Forelimb muscle (tissue), 1 donor: ENCODE data around the gene DTX2. TPM values are rescaled to one million over a fixed set of nuclear protein-coding genes. Genes with fewer than 3 reads are reported as not detected.
"Not testable (repeated sequence)": the region's sequence is repeated elsewhere in the genome, so short reads cannot be mapped to it uniquely, and the experiment has no call there.

Experiments used
- DNase-seq: peaks from one replicate; pipeline ENCODE4 v3.0.0-alpha.2; 2013; ENCODE audit warnings: low read depth
- polyA plus RNA-seq: library from polyadenylated mRNA; unstranded; fragments of 120-200 nt; gene quantifications from one replicate; pipeline ENCODE4 v1.2.1, GENCODE V29; 2013; ENCODE audit not compliant: insufficient read length

Gene DTX2
- polyA plus RNA-seq, 1 donor = 7.5 TPM

DNA sequence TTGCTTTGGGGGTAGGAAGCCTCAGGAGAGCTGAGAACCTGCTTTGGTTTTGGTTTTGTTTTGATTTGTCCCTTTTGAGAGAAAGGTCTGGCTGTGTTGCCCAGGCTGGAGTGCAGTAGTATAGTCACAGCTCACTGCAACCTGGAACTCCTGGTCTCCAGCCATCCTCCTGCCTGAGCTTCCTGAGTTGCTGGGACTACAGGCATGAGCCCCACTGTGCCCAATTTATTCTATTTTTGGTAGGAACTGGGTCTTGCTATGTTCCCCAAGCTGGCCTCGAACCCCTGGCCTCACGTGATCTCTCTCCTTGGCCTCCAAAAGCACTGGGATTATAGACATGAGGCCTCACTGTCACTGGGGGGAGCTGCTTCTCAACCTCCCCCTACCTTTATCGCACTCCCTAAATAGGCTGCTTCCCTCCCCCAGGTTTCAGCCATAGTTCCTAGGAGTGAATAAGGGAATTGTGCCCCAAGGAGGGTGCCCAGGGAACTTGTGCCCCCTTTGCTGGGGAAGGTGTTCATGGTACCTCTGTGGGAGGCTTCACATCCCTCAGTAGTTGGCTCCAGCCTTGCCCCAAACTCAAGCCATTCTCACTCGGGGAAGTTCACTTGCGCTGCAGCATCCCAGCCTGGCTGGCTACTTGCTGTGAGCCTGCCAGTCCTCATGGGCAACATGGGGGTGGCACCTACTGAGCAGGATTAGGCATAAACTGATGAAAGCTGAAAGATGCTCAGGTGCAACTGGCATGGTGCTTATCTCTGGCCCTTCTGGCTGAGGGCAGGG is 18.7 kb upstream of the DTX2 start:
- not testable (repeated sequence) for DNase-seq

DNA sequence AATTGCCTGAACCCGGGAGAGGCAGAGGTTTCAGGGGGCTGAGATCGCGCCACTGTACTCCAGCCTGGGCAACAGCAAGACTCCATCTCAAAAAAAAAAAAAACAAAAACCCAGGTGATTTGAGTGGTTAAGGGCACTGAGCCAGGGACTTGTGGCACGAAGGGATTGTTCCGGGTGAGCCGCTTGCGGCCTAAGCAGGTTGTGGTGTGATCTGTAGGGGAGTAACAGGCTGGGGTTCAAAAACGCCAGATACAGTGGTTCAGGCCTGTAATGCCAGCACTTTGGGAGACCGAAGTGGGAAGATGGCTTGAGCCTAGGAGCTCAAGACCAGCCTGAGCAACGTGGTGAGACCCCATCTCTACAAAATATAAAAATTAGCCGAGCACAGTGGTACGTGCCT is 17.7 kb upstream of the DTX2 start:
- DNase-seq = not testable (repeated sequence)

DNA sequence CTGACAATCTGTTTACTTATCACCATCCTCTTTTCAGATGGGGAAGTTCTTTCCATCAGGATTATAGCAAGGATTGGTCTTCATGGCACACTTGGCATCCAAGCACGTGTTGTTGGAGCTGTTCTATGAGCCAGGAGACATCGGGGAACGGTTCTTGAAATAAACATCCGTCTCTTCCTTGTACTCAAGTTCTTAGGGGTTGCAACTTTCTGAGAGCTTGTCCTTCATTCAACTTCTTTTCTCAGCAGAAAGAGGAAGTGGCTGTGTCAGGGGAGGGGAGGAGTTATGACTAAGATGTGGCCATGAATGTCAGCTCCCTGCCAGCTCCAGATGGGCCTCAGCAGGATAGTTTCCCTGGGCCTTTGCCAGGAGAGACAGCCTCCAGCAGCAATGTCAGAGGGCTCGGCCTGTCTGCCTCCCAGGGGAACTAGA is 15.9 kb upstream of the DTX2 start:
- DNase-seq = peak; percentile 17

DNA sequence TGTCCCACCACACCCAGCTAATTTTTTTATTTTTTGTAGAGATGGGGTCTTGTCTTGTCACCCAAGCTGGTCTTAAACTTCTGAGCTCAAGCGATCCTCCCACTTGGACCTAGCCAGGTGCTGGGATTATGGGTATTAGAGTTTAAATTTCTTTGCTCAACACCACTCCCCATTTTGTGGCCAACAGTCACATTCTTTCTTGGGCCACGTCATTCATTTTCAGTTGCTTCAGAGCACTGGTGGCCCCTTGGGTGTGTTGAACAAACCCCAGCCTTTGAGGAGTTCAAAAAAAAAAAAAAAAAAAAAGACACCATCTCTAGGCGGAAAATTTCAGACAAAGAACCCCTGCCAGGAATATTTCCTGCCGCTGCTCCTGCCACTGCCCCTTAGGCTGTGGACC is 4.5 kb upstream of the DTX2 start:
- DNase-seq = not testable (repeated sequence)

DNA sequence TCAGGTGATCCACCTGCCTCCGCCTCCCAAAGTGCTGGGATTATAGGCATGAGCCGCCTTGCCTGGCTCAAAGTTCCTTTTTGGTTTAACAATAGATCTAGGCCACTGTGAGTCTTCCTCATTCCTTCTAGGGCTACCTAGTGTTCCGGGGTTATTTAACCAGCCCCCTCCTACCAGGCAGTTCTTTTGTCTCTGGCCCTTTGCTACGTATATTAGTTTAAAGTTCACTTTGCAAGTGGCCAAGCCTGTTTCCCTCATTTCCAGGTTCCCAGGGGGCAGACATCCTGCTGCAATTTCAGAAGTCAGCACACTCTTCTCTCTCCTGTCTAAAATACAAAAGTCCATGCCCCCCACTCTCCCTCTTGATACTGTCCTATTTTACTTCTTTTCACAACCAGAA is 3.0 kb upstream of the DTX2 start:
- DNase-seq = not testable (repeated sequence)

DNA sequence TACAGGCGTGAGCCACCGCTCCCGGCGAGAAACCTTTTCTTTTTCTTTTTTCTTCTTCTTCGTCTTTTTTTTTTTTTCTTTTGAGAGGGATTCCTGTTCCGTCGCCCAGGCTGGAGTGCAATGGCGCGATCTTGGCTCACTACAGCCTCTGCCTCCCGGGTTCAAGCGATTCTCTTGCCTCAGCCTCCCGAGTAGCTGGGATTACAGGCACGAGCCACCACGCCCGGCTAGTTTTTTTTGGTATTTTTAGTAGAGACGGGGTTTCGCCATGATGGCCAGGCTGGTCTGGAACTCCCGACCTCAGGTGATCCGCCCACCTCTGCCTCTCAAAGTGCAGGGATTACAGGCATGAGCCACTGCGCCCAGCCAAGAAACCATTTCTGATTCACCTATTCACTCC is 742 bp upstream of the DTX2 start:
- DNase-seq = not testable (repeated sequence)

DNA sequence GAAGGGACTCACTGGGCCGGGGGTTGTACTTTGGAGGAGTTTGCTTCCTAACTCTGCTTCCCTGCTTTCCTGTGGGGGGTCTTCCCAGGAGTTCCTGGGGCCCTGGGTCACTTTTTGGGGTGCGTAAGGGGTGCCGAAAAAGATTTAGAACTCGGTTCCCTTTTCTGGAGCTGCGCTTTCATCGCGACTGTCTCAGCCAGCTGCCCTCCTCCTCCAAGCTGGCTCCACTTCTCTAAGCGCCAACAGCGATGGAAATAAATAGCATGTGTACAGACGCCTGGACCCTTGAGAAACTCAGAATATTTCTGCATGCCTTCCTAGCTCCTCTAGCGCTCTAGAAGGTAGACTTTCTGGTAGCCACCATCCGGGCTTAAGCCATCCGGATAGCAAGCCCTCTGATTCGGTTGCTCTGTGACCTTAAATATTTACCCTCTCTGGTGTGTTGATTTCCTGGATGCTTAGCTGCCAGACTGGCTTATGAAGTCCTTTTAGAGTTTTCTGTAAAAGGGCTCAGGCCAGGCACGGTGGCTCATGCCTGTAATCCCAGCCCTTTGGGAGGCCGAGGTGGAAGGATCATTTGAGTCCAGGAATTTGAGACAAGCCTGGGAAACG is 868 bp downstream of the DTX2 start:
- DNase-seq = not testable (repeated sequence)

DNA sequence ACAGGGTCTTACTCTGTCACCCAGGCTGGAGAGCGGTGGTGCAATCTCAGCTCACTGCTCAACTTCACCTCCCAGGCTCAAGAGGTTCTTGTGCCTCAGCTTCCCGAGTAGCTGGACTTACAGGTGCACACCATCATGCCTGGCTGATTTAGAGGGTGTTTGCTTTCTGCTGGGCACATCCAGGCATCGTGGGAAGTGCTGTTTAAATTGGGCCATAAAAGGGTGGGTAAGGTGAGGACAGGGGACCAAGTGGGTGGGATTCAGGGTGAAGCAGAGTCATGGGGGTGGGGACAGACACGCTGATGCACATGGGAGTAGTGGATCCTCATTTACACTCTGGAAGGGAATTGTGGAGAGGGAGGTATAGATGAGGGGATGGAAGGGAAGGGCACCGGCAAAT is 3.5 kb downstream of the DTX2 start:
- not testable (repeated sequence) for DNase-seq

DNA sequence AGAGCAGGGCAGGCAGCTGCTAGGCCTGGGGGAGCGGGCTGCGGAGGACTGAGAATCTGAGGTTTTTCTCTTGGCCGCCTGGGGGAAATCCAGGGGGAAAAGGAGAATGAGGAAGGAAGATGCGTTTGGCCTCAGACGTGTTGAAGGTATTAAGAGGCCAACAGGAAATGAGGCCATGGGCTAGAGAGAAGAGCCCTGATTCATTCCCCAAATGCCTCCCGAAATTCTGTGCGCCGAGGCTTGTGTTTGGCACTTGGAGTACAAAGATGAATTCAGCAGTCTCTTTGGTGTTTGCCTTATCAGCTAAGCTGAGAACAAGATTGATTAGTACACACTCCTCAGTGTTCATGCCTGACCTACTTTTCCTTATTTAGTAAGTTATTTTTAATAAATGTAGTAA is 4.4 kb downstream of the DTX2 start:
- DNase-seq = not testable (repeated sequence)

DNA sequence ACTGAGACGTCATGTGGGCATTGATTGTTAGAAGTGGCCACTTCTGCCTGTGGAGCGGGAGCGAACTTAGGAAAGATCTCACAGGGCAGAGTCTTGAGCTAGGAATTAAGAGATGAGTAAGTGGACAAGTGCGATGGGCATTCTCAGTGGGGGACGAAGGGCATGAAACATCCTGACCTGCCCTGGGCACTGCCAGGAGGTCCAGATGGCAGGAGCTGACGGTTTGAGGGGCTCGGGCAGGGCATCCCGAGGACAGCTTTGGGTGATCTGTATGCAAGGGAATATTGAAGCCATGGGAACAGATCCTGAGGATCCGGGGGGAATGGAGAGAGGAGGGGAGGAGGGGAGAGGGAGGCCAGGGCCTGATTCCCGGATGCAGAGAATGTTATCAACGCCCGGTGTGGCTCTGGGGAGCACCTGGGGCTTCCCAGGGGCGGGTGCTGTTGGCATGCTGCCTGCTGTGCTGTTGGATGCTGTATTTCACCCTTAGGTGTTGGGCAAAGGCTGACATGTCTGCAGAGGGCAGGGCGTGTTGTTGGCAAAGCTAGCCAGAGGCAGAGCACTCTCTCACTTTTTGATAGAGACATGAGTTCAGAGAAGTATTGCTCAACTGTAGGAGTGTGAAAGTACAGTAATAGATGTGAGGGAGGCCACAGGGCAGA is 6.4 kb downstream of the DTX2 start:
- not testable (repeated sequence) for DNase-seq

DNA sequence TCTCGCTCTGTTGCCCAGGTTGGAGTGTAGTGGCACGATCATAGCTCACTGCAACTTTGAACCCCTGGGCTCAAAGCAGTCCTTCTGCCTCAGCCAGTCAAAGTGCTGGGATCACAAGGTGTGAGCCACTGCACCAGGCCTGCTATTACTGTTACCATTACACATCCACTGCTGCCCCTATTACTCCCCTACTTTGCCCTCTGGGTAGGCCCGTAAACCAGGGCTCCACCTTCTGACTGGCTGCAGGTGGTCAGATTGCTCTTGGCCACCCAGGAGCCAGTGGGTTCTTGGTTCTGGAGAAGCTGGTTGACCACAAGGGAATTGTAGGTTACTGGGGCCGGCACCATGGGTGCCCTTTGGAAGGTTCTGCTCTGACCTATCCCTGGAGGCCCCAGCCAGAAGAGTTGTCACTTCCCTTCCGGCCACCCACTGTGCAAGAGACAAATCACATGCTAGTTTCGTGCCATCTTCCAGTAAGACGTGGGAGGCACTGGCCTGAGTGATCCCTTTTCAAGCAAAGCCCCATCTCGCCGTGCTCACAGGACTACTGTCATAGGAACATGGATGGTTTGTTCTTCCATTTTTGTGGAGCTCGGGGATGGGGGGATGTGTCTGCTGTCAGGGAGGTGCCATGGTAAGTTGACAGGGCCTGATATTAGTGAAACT is 10.2 kb downstream of the DTX2 start:
- not testable (repeated sequence) for DNase-seq

DNA sequence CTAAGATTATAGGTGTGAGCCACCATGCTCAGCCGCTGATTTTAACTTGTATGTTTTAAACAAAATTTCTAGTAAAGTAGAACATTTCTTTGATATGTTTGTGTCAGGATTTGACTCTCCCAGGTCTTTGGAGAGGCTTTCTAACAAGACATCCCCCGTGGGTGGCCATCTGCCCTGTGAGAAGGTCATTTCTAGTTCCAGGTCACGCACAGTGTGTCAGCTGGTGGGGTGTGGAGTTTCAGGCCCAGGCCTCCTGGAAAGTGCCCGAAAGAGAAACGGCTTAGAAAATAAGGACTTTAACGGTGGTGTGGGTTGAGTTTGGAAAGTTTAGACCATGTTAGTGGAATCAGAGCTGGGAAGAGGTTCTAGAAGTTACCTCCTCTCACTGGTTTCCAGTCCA is 11.6 kb downstream of the DTX2 start:
- DNase-seq = not testable (repeated sequence)

DNA sequence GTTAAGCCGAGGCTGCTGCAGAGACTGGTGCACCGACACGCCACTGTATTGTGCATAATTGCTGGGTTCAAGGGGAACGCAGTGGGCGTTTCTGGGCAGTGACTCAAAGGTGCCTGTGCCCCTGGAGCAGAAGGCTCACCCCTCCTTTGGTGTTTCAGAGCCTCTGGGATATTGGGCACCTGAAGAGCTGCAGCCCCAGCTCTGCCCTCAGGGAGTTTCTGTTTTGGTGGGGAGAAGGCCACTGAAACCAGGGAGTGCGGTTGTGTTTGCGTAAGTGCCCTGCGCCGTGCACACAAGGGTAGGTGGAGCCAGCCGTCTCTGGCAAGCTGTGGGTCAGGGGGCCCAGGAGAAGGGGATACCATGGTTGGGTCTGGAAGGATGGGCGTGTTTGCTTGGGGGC is 14.8 kb downstream of the DTX2 start:
- not testable (repeated sequence) for DNase-seq

DNA sequence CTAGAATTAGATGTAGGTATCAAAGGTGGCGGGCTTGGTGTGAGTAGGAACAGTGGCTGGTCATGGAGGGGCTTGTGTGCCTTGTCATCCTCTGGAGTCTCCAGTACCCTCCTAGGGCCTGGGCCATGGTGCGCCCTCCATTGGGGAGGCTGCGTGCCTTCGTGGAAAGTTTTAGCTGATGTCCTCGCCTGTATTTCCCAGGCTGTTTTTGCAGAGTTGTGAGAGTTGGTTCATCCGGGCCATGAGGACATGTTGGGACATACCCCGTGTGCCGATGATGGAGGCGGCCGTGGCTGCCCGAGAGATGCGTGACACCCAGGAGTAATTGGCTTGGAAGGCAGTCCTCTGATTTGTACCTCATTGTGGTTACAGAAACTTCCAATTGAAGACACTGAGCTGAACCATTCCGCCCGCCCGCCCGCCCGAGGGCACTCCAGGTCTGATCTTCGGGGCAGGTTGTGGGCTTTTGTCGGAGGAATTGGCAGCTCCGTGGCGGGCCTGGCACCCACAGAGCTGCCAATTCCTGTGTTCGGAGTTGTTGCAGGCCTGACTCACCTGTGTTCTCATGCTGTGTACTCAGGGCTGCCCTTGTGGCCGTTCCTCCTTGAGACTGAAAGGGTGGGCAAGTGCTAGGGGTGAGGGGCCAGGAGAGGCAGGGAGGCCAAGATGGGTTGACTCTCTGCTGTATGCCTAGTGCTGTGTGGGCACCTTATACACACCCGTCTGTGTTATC is 15.4 kb downstream of the DTX2 start:
- DNase-seq = not testable (repeated sequence)

DNA sequence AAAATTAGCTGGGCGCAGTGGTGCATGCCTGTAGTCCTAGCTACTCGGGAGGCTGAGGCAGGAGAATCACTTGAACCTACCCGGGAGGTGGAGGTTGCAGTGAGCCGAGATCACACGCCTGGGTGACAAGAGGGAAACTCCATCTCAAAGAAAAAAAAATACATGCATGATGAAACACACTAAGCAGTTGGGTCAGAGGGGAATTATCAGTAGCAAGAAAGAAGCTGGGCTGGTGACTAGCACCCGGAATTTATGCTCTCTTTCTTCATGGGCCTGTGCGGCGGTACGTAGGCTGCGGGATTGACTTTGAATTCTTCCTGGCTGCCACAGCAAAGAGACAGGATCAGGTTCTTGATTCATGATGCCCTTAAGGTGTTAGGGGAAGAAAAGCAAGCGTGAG is 18.1 kb downstream of the DTX2 start:
- not testable (repeated sequence) for DNase-seq

DNA sequence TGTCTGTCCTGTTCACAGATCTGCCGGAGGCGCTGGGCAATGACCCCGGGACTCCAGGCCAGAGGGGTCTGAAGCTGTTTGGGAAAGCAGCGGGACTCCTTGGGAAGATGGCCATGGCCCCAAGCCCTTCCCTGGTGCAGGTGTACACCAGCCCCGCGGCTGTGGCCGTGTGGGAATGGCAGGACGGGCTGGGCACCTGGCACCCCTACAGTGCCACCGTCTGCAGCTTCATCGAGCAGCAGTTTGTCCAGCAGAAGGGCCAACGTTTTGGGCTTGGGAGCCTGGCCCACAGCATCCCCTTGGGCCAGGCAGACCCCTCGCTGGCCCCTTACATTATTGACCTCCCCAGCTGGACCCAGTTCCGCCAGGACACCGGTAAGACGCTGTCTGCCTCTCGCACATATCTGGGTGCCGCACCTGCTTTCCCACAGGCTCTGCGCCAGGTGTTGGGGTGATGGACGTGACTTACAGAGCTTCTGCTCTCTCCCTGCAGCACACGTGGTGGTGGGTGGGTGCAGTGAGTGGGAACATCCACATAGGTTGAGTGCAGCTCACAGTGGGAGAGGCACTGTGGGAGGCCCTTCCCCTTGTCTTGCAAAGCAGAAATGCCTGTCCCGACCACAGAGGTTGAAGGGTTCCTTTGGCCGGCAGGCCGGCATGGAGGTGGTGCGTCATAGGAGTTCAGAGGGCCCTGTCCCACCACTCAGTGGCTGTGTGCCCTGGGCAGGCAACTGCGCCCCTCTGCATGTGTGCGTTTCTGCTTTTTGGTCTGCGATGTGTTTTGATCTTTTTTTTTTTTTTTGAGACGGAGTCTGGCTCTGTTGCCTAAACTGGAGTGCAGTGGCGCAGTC is 19.1 kb downstream of the DTX2 start:
- not testable (repeated sequence) for DNase-seq

DNA sequence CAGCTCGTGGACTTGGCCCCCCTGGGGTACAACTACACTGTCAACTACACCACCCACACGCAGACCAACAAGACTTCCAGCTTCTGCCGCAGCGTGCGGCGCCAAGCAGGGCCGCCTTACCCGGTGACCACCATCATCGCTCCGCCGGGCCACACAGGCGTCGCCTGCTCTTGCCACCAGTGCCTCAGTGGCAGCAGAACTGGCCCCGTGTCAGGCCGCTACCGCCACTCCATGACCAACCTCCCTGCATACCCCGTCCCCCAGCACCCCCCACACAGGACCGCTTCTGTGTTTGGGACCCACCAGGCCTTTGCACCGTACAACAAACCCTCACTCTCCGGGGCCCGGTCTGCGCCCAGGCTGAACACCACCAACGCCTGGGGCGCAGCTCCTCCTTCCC is 21.2 kb downstream of the DTX2 start:
- DNase-seq = not testable (repeated sequence)

DNA sequence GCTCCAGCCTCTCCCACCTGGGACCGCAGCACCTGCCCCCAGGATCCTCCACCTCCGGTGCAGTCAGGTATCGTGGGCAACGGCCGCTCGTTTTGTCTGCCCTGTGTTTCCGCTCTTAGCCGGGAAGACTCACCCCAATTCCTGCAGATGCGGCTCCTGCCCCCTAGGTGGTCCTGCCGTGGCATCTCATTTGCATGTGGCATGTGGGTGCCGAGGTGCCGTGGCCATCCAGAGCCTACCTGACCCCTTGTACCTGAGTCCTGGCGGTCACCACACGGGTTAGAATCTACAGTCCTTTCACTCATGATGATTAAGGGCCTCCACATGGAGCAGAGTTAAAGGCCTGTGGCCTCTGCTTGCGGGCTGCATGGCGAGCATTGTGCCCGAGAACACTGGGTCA is 21.6 kb downstream of the DTX2 start:
- DNase-seq = not testable (repeated sequence)

DNA sequence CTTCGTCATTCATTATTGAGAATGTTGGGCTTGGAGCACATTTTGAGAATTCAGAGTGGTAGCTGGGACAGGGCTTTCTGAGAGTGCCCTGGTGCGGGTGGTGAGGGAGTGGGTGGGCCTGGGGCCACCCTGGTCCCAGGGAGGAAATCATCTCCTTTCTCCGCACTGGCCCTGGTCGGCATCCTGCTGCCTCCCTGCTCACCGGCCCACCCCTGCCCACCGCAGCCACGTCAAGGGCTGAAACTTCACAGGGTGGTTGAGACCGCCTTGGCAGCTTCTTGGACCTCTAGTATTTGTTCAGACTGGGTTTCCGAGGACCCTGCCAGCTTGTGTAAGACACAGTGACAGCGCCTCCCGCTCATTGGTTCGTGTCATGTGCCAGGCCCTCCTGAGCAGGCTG is 22.9 kb downstream of the DTX2 start:
- DNase-seq = not testable (repeated sequence)

DNA sequence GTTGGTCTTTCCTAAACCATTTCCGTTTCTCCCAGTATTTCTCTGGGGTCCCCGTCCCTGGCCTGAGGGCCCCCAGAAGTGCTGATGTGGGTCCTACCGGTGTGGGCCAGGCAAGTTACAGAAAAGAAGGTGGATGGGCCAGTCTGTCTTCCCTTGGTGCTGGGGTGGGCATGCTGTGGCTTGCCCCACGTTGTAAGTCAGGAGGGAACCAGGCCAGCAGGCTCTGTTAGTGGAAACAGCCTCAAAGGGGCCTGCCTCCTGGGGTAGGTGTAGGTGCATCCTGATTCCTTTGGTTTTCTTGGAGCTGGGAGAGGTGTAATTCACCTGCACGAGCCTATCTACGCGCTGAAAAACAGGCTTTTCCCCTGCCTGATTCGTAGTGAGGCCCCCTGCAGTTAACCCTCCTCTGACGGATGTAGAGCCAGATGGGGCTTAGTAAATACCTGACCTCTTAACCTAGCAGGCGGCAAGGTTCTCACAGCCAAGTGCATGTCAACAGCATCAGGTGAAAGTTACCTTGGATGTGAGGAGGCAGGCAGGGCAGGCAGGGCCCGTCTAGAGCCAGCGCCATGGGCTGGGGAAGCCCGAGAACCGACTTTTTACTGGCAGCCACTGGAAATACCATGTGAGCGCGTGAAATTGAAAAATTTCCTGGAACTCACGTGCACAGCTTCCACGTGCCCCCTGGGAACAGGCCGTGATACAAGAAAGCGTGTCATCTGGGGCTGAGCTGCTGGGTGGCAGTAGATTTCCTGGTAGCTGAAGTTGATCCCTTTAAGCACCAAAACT is 24.5 kb downstream of the DTX2 start:
- DNase-seq = not testable (repeated sequence)
